Measurements from ENCODE around the gene RBFOX2.

DNA sequence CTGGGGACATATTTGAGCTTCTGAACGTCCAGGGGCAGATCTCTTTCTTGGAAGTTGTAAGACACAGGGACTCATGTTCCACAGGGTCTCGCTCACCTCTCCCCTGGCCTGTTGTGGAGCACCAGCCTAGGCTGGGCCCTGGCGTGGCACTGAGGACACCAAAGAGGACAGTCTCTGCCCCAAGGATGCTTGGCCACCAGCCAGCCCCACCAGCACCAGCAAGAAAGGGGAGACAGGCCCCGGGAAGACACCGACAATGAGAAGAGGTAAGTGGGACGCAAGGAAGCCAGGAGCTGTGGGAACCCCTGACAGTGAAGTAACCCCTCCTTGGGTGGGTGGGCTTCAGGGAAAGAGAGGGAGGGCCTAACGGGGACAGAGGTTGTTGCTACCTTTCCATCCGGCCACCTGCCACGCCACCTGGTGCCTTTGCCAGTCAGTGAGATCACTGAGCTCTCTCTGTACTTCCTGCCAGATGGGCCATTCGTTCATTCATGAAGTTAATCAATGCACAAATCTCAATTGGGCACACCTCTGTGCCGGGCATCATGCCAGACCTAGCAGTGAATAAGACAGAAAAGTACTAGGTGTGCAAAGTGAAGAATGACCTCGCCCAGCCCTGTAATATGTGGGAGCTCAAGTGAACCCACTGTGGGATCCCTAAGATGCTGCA lies 299.9 kb downstream of the RBFOX2 start:
- TF ChIP-seq, protein P1, sequence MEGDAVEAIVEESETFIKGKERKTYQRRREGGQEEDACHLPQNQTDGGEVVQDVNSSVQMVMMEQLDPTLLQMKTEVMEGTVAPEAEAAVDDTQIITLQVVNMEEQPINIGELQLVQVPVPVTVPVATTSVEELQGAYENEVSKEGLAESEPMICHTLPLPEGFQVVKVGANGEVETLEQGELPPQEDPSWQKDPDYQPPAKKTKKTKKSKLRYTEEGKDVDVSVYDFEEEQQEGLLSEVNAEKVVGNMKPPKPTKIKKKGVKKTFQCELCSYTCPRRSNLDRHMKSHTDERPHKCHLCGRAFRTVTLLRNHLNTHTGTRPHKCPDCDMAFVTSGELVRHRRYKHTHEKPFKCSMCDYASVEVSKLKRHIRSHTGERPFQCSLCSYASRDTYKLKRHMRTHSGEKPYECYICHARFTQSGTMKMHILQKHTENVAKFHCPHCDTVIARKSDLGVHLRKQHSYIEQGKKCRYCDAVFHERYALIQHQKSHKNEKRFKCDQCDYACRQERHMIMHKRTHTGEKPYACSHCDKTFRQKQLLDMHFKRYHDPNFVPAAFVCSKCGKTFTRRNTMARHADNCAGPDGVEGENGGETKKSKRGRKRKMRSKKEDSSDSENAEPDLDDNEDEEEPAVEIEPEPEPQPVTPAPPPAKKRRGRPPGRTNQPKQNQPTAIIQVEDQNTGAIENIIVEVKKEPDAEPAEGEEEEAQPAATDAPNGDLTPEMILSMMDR (IDR thresholded peaks at IDR 0.05; ENCODE audit: low read depth, low read length): no peak
- TF ChIP-seq, protein P2, sequence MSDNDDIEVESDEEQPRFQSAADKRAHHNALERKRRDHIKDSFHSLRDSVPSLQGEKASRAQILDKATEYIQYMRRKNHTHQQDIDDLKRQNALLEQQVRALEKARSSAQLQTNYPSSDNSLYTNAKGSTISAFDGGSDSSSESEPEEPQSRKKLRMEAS (IDR thresholded peaks at IDR 0.05; ENCODE audit: low read depth, low read length): no peak
